ENCODE measurements around the gene AKR1E2.

Gene AKR1E2

DNA sequence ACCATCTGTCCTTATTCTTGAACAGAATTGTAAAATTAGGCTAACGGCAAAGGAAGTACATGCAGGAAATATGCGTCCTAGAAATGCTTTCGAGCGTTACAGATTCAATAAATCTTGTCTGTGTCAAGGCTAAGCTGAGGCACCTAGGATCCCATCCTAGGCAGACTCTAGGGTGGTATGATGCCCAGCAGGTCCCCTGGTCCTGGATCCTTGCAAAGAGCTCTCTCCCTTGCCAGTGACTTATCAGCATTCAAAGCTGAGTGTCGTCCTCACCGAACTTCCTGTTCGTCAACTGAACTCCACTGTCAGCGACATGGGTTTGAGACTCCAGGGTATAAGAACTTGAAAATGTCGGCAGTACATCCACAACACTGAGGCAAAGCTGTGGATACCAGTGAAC lies 61.5 kb downstream of the AKR1E2 start:
- no peak overlapping the region for H2BK5ac ChIP-seq (ENCODE audit: low read depth, low read length, poor library complexity)
- no peak overlapping the region for H2BK12ac ChIP-seq (ENCODE audit: low read length)
- no CpG with 5 or more reads among the region's 9 CpGs for WGBS (ENCODE audit: extremely low coverage, insufficient coverage, insufficient read length)
- H3K79me1 ChIP-seq (ENCODE audit: low read length) = no peaks in the 10 kb centered on the region
- H2AFZ ChIP-seq (ENCODE audit: insufficient read depth, low read length, poor library complexity) = no peak overlapping the region
- no peak overlapping the region for H3K18ac ChIP-seq (ENCODE audit: low read length)
- peaks cover 0 to 2% of the 10 kb centered on the region in 2 experiments for H3K4me1 ChIP-seq (ENCODE audit: control insufficient read depth in 1 of 2, insufficient read depth in 2 of 2, low read length in 2 of 2)
- no peak overlapping the region for H3K4ac ChIP-seq (ENCODE audit: low read depth, low read length)
- no peak overlapping the region for H3K4me3 ChIP-seq (ENCODE audit: low read depth, low read length)
- no peaks in the 10 kb centered on the region for H3K27me3 ChIP-seq (ENCODE audit: insufficient read depth, low read length)
- no peak overlapping the region for H2AK5ac ChIP-seq (ENCODE audit: low read length)
- no peak overlapping the region for H4K91ac ChIP-seq (ENCODE audit: low read depth, low read length)
- no peak overlapping the region for H3K4me2 ChIP-seq (ENCODE audit: low read length)
- H4K8ac ChIP-seq (ENCODE audit: low read depth, low read length) = no peak overlapping the region
- H3K9me3 ChIP-seq (ENCODE audit: insufficient read depth, low read depth, low read length) = no peaks in the 10 kb centered on the region
- no peak overlapping the region for H3K27ac ChIP-seq (ENCODE audit: low read depth, low read length)
- H3K23ac ChIP-seq (ENCODE audit: low read length) = no peak overlapping the region
- H3K79me2 ChIP-seq (ENCODE audit: control insufficient read depth, insufficient read depth, low read length, poor library complexity) = no peaks in the 10 kb centered on the region
- no peak overlapping the region for H2BK120ac ChIP-seq (ENCODE audit: insufficient read depth, low read length, poor library complexity)
- H3K36me3 ChIP-seq (ENCODE audit: control insufficient read depth in 1 of 2, insufficient read depth in 2 of 2, low read length in 2 of 2) = no peaks in the 10 kb centered on the region
- H3K14ac ChIP-seq (ENCODE audit: low read length) = no peak overlapping the region
- no peak overlapping the region for H4K12ac ChIP-seq (ENCODE audit: low read depth, low read length)
- no peak overlapping the region for H3K9ac ChIP-seq (ENCODE audit: low read length)
- DNase-seq = no peak

DNA sequence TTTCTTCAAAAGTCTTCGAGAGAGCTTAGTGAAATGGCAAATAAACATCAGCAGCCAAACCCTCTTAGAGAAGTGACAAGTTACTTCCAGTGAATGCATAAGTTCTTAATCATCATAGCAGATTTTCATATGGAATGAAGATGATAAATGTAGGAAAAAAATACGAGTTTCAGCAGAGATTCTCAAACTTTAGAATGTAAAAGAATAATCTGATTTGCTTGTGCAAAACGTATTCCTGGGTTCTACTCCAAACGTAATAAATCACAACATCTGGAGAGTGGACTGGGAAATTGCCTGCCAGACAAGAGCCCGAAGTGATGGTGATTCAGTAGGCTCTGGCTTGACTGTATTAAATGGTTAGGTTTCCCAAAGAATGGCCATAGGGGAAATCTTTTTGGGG lies 62.2 kb downstream of the AKR1E2 start:
- no peaks in the 10 kb centered on the region for H3K79me2 ChIP-seq (ENCODE audit: control insufficient read depth, insufficient read depth, low read length, poor library complexity)
- H3K36me3 ChIP-seq (ENCODE audit: control insufficient read depth in 1 of 2, insufficient read depth in 2 of 2, low read length in 2 of 2) = no peaks in the 10 kb centered on the region
- H3K14ac ChIP-seq (ENCODE audit: low read length) = no peak overlapping the region
- H4K8ac ChIP-seq (ENCODE audit: low read depth, low read length) = no peak overlapping the region
- no peak overlapping the region for H2BK5ac ChIP-seq (ENCODE audit: low read depth, low read length, poor library complexity)
- no peak overlapping the region for H3K27ac ChIP-seq (ENCODE audit: low read depth, low read length)
- no peak overlapping the region for H4K12ac ChIP-seq (ENCODE audit: low read depth, low read length)
- H2BK12ac ChIP-seq (ENCODE audit: low read length) = no peak overlapping the region
- no peak overlapping the region for H3K18ac ChIP-seq (ENCODE audit: low read length)
- no peak overlapping the region for H3K4me3 ChIP-seq (ENCODE audit: low read depth, low read length)
- no peak overlapping the region for H3K23ac ChIP-seq (ENCODE audit: low read length)
- no peaks in the 10 kb centered on the region for H3K27me3 ChIP-seq (ENCODE audit: insufficient read depth, low read length)
- no peaks in the 10 kb centered on the region for H3K9me3 ChIP-seq (ENCODE audit: insufficient read depth, low read depth, low read length)
- WGBS (ENCODE audit: extremely low coverage, insufficient coverage, insufficient read length) = no CpG with 5 or more reads among the region's 5 CpGs
- no peak overlapping the region for H3K4me2 ChIP-seq (ENCODE audit: low read length)
- no peak overlapping the region for H2AFZ ChIP-seq (ENCODE audit: insufficient read depth, low read length, poor library complexity)
- H3K79me1 ChIP-seq (ENCODE audit: low read length) = no peaks in the 10 kb centered on the region
- H2AK5ac ChIP-seq (ENCODE audit: low read length) = no peak overlapping the region
- H2BK120ac ChIP-seq (ENCODE audit: insufficient read depth, low read length, poor library complexity) = no peak overlapping the region
- H3K9ac ChIP-seq (ENCODE audit: low read length) = no peak overlapping the region
- no peak overlapping the region for H3K4ac ChIP-seq (ENCODE audit: low read depth, low read length)
- H4K91ac ChIP-seq (ENCODE audit: low read depth, low read length) = no peak overlapping the region
- H3K4me1 ChIP-seq (ENCODE audit: control insufficient read depth in 1 of 2, insufficient read depth in 2 of 2, low read length in 2 of 2) = no peaks in the 10 kb centered on the region
- no peak for DNase-seq

DNA sequence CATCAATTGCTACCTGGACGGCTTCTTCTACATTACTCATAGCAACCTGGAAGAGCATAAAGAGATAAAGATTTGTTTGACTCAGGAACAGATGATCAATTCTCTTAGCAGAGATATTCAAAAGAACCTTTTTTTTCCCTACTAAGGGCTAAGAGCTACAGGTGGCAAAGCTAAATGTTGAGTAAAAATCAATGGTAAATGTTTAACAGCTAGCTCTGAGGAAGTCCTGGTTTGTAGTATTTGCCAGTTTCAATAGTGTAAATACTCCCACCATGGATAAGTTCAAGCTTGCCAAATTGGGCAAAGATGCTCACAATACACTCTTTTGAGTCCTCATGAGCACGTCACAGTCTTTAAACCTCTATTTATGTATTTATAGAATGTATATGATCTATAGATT lies 64.0 kb downstream of the AKR1E2 start:
- Histone ChIP-seq H2AK5ac (ENCODE audit: low read length) (no peak overlapping the region), H3K4ac (ENCODE audit: low read depth, low read length) (no peak overlapping the region), H3K9me3 (ENCODE audit: insufficient read depth, low read depth, low read length) (no peaks in the 10 kb centered on the region), H2BK5ac (ENCODE audit: low read depth, low read length, poor library complexity) (no peak overlapping the region), H3K4me2 (ENCODE audit: low read length) (no peak overlapping the region), H2BK12ac (ENCODE audit: low read length) (no peak overlapping the region), H3K23ac (ENCODE audit: low read length) (no peak overlapping the region), H2AFZ (ENCODE audit: insufficient read depth, low read length, poor library complexity) (no peak overlapping the region), H4K8ac (ENCODE audit: low read depth, low read length) (no peak overlapping the region), H3K36me3 (ENCODE audit: control insufficient read depth in 1 of 2, insufficient read depth in 2 of 2, low read length in 2 of 2) (no peaks in the 10 kb centered on the region), H3K9ac (ENCODE audit: low read length) (no peak overlapping the region), H4K91ac (ENCODE audit: low read depth, low read length) (no peak overlapping the region), H3K18ac (ENCODE audit: low read length) (no peak overlapping the region), H4K12ac (ENCODE audit: low read depth, low read length) (no peak overlapping the region), H3K27me3 (ENCODE audit: insufficient read depth, low read length) (no peaks in the 10 kb centered on the region), H3K79me2 (ENCODE audit: control insufficient read depth, insufficient read depth, low read length, poor library complexity) (no peaks in the 10 kb centered on the region), H3K79me1 (ENCODE audit: low read length) (no peaks in the 10 kb centered on the region), H3K14ac (ENCODE audit: low read length) (no peak overlapping the region), H3K4me1 (ENCODE audit: control insufficient read depth in 1 of 2, insufficient read depth in 2 of 2, low read length in 2 of 2) (no peaks in the 10 kb centered on the region), H3K27ac (ENCODE audit: low read depth, low read length) (no peak overlapping the region), H3K4me3 (ENCODE audit: low read depth, low read length) (no peak overlapping the region), H2BK120ac (ENCODE audit: insufficient read depth, low read length, poor library complexity) (no peak overlapping the region)
- no CpG with 5 or more reads among the region's 2 CpGs for WGBS (ENCODE audit: extremely low coverage, insufficient coverage, insufficient read length)
- no peak for DNase-seq

DNA sequence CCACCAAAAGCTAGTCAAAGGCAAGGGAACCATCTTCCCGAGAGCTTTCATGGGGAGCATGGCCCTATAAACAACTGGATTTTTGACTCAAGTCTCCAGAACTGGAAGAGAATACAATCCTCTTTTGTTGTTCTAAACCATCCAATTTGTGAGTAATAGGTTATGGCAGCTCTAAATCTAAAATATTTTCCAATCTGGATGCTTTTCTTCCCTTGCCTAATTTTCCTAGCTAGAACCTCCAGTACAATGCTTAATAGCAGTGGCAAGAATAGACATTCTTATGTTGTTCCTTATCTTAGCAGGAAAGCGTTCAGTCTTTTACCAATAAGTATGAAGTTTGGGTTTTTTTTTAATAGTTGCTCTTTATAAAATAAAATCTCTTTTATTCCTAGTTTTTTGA lies 66.7 kb downstream of the AKR1E2 start:
- Histone ChIP-seq H2BK5ac (ENCODE audit: low read depth, low read length, poor library complexity) (no peak overlapping the region), H4K8ac (ENCODE audit: low read depth, low read length) (no peak overlapping the region), H3K4ac (ENCODE audit: low read depth, low read length) (no peak overlapping the region), H3K18ac (ENCODE audit: low read length) (no peak overlapping the region), H3K79me1 (ENCODE audit: low read length) (no peaks in the 10 kb centered on the region), H3K36me3 (ENCODE audit: control insufficient read depth in 1 of 2, insufficient read depth in 2 of 2, low read length in 2 of 2) (no peaks in the 10 kb centered on the region), H4K91ac (ENCODE audit: low read depth, low read length) (no peak overlapping the region), H3K9me3 (ENCODE audit: insufficient read depth, low read depth, low read length) (no peaks in the 10 kb centered on the region), H3K23ac (ENCODE audit: low read length) (no peak overlapping the region), H2BK120ac (ENCODE audit: insufficient read depth, low read length, poor library complexity) (no peak overlapping the region), H4K12ac (ENCODE audit: low read depth, low read length) (no peak overlapping the region), H3K9ac (ENCODE audit: low read length) (no peak overlapping the region), H3K27ac (ENCODE audit: low read depth, low read length) (no peak overlapping the region), H3K27me3 (ENCODE audit: insufficient read depth, low read length) (no peaks in the 10 kb centered on the region), H3K14ac (ENCODE audit: low read length) (no peak overlapping the region), H3K4me1 (ENCODE audit: control insufficient read depth in 1 of 2, insufficient read depth in 2 of 2, low read length in 2 of 2) (no peaks in the 10 kb centered on the region), H3K79me2 (ENCODE audit: control insufficient read depth, insufficient read depth, low read length, poor library complexity) (no peaks in the 10 kb centered on the region), H3K4me3 (ENCODE audit: low read depth, low read length) (no peak overlapping the region), H2AFZ (ENCODE audit: insufficient read depth, low read length, poor library complexity) (no peak overlapping the region), H3K4me2 (ENCODE audit: low read length) (no peak overlapping the region), H2BK12ac (ENCODE audit: low read length) (no peak overlapping the region), H2AK5ac (ENCODE audit: low read length) (no peak overlapping the region)
- no CpG with 5 or more reads among the region's 2 CpGs for WGBS (ENCODE audit: extremely low coverage, insufficient coverage, insufficient read length)
- no peak for DNase-seq

All from trophoblast cell (in vitro differentiated cells and primary cell).